Lower leg skin (tissue), 4 donors: ENCODE data around the gene PRPF6. TPM values are rescaled to one million over a fixed set of nuclear protein-coding genes. Genes with fewer than 3 reads are reported as not detected.
A peak's percentile ranks its signal among the peaks of the same experiment; 100 is the strongest.
"Not testable (repeated sequence)": the region's sequence is repeated elsewhere in the genome, so short reads cannot be mapped to it uniquely, and the experiment has no call there.

ENCODE experiments used
- DNase-seq, 2 donors: peaks; one replicate each; pipeline ENCODE4 v3.0.0-alpha.2; 2019; ENCODE audit warnings: low spot score in 2 of 2
- H3K4me3 ChIP-seq: fragments of 200-600 bp; sonication (generic); 2 replicates; pipeline ENCODE4 v1.5.1; 2017; ENCODE audit warnings: mild to moderate bottlenecking, low read depth; ENCODE audit not compliant: poor library complexity, severe bottlenecking
- POLR2A ChIP-seq, 2 donors: fragments of 450-650 bp; IDR thresholded peaks; one replicate each; pipeline ENCODE4 v1.6.1; 2016 to 2017; ENCODE audit warnings: antibody characterized with exemption in 2 of 2, mild to moderate bottlenecking in 1 of 2, moderate library complexity in 1 of 2
- WGBS, 2 donors: methylation state at CpG; one replicate each; pipeline ENCODE4 v1.1.5; 2018; 5-methylcytosine and 5-hydroxymethylcytosine counted together
- intact Hi-C: fragments of 100-400 bp; cut with DNase I; formaldehyde crosslinking; loops from one replicate; pipeline ENCODE4 v1.15.0; 2023; ENCODE audit warnings: low total_unique reads
- total RNA-seq, 4 donors: library from RNA; depleted of rRNA; stranded (reverse); fragments of >200 nt; gene quantifications; one replicate each; pipeline ENCODE4 v1.1.0, GENCODE V29; 2016
- TF ChIP-seq, protein P1 (sequence below), 3 donors: fragments of 450-650 bp; IDR thresholded peaks; one replicate each; pipeline ENCODE4 v1.5.1; 2016; ENCODE audit warnings: antibody characterized with exemption in 3 of 3, mild to moderate bottlenecking in 3 of 3, moderate library complexity in 2 of 3

PRPF6 gene
- total RNA-seq, 4 donors from 2014 or later, result 66.8 to 88.3 (median 79.1) TPM

DNA sequence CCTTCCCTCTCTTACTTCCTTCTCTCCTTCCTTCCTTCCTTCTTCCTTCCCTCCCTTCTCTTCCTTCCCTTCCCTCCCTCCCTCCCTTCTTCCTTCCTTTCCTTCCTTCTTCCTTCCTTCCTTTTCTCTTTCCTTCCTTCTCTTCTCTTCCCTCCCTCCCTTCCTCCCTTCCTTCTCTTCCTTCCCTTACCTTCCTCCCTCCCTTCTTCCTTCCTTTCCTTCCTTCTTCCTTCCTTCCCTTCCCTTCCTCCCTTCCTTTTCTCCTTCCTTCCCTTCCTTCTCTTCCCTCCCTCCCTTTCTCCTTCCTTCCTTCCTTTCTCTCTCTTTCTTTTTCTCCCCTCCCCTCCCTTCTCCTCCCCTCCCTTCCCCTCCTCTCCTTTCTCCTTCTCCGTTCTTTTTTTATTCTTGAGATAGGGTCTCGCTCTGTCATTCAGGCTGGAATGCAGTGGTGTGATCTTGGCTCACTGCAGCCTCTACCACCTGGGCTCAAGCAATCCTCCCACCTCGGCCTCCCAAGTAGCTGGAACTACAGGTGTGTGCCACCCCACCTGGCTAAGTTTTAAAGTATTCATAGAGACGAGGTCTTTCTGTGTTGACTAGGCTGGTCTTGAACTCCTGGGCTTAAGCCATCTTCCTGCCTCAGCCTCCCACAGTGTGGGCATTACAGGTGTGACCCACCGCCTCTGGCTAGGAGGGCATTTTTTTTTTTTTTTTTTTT is 10.1 kb upstream of the PRPF6 start:
- TF ChIP-seq, protein P1, sequence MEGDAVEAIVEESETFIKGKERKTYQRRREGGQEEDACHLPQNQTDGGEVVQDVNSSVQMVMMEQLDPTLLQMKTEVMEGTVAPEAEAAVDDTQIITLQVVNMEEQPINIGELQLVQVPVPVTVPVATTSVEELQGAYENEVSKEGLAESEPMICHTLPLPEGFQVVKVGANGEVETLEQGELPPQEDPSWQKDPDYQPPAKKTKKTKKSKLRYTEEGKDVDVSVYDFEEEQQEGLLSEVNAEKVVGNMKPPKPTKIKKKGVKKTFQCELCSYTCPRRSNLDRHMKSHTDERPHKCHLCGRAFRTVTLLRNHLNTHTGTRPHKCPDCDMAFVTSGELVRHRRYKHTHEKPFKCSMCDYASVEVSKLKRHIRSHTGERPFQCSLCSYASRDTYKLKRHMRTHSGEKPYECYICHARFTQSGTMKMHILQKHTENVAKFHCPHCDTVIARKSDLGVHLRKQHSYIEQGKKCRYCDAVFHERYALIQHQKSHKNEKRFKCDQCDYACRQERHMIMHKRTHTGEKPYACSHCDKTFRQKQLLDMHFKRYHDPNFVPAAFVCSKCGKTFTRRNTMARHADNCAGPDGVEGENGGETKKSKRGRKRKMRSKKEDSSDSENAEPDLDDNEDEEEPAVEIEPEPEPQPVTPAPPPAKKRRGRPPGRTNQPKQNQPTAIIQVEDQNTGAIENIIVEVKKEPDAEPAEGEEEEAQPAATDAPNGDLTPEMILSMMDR (IDR thresholded peaks at IDR 0.05), result no peak
- TF ChIP-seq POLR2A (IDR thresholded peaks at IDR 0.05), result no peak
- intact Hi-C loops, result loop anchor here (5.0 to 10.0 kb wide), 2 partner anchors 186 to 429 kb away; no protein-coding TSS in a partner anchor
- DNase-seq, result no peak
- WGBS, 2 donors, result 92% methylated on average over 5 of the region's 5 CpGs
- H3K4me3 ChIP-seq, result no peak overlapping the region

DNA sequence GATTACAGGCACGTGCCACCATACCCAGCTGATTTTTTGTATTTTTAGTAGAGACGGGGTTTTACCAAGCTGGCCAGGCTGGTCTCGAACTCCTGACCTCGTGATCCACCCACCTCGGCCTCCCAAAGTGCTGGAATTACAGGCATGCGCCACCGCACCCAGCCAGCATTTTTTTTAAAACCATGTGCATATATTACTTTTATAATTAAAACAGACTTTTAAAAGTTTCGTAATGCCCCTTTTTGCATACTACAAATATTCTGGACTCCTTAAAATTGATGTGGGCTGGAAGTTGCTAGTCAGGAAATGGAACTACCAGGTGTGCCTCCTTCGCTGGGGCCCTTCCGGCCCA is 9.0 kb upstream of the PRPF6 start:
- intact Hi-C loops, result loop anchor here (5.0 to 10.0 kb wide), 2 partner anchors 187 to 430 kb away; no protein-coding TSS in a partner anchor
- not testable (repeated sequence) for DNase-seq, H3K4me3 ChIP-seq
- 78 to 91% methylated on average over 10 of the region's 10 CpGs for WGBS, 2 donors

DNA sequence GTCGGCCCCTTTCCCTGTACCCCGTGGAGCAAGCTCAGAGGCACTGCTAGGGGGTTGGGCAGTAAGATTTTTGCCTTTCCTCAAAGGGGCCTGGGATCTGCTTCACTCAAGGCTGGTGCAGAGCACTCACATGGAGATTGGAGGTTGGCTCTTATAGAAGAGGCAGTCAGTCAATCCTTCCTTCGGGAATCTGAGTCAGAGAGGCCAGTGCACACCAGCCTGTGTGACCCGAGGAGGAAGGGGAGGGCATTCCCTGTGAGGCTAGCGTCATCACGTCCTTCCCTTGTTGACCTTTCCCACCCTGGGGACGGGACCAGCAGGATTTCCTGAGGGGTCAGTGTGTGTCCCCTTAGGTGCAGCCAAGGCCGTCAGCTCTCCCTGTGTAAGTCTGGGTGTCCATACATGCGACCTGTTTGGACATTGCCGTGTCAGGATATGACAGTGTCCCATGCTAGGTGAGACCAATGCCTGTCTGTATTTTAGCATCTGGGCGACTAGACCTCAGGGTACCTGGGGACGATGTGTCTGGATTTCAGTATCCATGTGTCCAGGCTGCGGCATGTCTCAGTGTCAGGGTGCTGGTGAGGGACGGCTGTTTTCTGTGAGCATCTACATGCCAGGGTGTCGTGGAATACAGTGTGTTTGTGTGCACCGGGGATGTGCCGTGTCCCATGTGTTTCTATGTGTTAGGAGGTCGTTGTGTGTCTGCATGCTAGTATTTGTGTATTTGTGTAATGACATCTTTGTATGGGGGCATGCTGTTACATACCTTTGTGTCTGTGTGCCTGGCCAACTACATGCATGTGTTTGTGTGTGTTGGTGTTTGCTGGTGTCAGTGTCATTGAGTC is 8.4 kb upstream of the PRPF6 start:
- WGBS, 2 donors, result 77 to 82% methylated on average over 18 of the region's 18 CpGs
- peak in 1 of 2 donors; percentile 89 for DNase-seq
- no peak for TF ChIP-seq POLR2A (IDR thresholded peaks at IDR 0.05)
- TF ChIP-seq, protein P1 (IDR thresholded peaks at IDR 0.05), result no peak
- intact Hi-C loops, result loop anchor here (5.0 to 10.0 kb wide), 2 partner anchors 188 to 430 kb away; no protein-coding TSS in a partner anchor
- no peak overlapping the region for H3K4me3 ChIP-seq

DNA sequence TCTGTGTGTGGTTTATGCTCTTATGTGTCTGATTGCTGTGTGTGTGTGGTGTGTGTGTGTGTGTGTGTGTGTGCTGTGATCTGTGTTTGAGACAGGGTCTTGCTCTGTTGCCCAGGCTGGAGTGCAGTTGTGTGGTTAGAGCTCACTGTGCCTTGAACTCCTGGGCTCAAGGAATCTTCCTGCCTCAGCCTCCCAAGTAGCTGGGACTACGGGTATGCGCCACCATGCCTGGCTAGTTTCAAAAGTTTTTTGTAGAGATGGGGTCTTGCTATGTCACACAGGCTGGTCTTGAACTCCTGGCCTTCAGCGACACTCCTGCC is 7.8 kb upstream of the PRPF6 start:
- 86 to 96% methylated on average over 3 of the region's 3 CpGs for WGBS, 2 donors
- no peak for TF ChIP-seq POLR2A (IDR thresholded peaks at IDR 0.05)
- TF ChIP-seq, protein P1 (IDR thresholded peaks at IDR 0.05), result no peak
- intact Hi-C loops, result loop anchor here (5.0 to 10.0 kb wide), 2 partner anchors 188 to 431 kb away; no protein-coding TSS in a partner anchor
- no peak for DNase-seq
- no peak overlapping the region for H3K4me3 ChIP-seq

DNA sequence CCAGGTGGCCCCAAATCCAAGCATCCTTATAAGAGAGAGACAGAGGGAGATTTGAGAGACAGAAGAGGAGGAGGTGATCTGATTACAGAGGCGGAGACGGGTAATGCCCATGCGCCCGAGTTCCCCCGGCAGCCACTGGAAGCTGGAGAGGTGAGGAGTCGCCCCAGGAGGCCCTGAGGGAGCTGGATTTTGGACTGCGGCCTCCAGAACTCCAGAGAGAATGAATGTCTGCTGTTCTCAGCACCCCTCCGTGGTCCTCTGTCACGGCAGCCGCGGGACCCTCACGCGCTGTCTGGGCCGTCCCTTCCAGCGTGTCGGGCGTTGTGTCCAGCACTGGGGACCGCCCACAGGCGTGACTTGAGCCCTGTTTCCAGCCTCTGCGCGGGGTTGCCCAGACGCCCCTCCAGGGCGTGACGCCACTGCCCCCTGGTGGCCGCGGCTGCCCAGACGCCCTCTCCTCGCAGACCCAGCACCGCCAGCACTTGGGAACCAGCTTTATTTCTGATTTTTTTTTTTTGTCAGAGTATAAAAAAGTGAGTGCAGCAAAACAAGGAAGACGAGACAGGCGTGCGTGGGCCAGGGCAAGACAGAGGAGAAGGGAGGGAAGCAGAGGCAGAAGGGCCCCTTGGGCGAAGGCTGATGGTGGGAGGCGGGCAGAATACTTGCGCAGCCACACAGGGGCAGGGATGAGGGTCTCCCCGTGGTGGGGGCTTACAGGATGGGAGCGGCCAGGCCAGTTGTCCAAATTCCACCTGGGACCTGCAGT is 7.1 kb upstream of the PRPF6 start:
- peak; percentile 79 to 97 for DNase-seq
- intact Hi-C loops, result loop anchor here (5.0 to 10.0 kb wide), 2 partner anchors 189 to 432 kb away; no protein-coding TSS in a partner anchor
- WGBS, 2 donors, result 9 to 11% methylated on average over 36 to 37 of the region's 37 CpGs
- no peak overlapping the region for H3K4me3 ChIP-seq
- no peak for TF ChIP-seq POLR2A (IDR thresholded peaks at IDR 0.05)
- TF ChIP-seq, protein P1 (IDR thresholded peaks at IDR 0.05), result peak in 1 of 3 donors; percentile 74
